HCT116 (cell line): ENCODE data around the gene RABL6.

Experiments used
- CEBPB ChIP-seq: IDR thresholded peaks from 2 replicates; pipeline ENCODE4 v1.6.1; 2012; ENCODE audit warnings: low read depth
- EZH2phosphoT487 ChIP-seq: fragments of 200-600 bp; IDR thresholded peaks from 2 replicates; pipeline ENCODE4 v1.6.1; 2018; ENCODE audit warnings: antibody characterized with exemption, borderline replicate concordance
- POLR2A ChIP-seq: IDR thresholded peaks from 2 replicates; pipeline ENCODE4 v1.7.0; 2011; ENCODE audit warnings: borderline replicate concordance; ENCODE audit not compliant: insufficient read depth, insufficient read length; ENCODE audit errors: extremely low read depth
- POLR2AphosphoS5 ChIP-seq: IDR thresholded peaks from 2 replicates; pipeline ENCODE4 v1.6.1; 2011; ENCODE audit warnings: mild to moderate bottlenecking, low read depth, low read length, moderate library complexity
- RAD21 ChIP-seq: IDR thresholded peaks from 2 replicates; pipeline ENCODE4 v1.6.1; 2012; ENCODE audit warnings: low read depth, mild to moderate bottlenecking
- SIN3A ChIP-seq: IDR thresholded peaks from 2 replicates; pipeline ENCODE4 v1.6.1; 2012; ENCODE audit warnings: low read depth
- SRF ChIP-seq: IDR thresholded peaks from 2 replicates; pipeline ENCODE4 v1.6.1; 2012; ENCODE audit warnings: low read depth
- TF ChIP-seq, protein P1 (sequence below), 3 experiments: fragments of 200-600 bp in 1 of 3; sonication (generic) in 1 of 3; IDR thresholded peaks in 2 of 3; conservative IDR thresholded peaks in 1 of 3; 2 replicates each; pipeline ENCODE4 v1.5.1; 2012 to 2017; ENCODE audit warnings: low read depth in 2 of 3, low read length in 2 of 3, antibody characterized with exemption in 1 of 3, borderline replicate concordance in 1 of 3, control low read depth in 1 of 3, mild to moderate bottlenecking in 1 of 3, mixed read lengths in 1 of 3, mixed run types in 1 of 3, moderate library complexity in 1 of 3; ENCODE audit not compliant: insufficient read depth in 1 of 3
- TF ChIP-seq, protein P2 (sequence below): IDR thresholded peaks from 2 replicates; pipeline ENCODE4 v1.6.1; 2012

- TF ChIP-seq, protein P1, sequence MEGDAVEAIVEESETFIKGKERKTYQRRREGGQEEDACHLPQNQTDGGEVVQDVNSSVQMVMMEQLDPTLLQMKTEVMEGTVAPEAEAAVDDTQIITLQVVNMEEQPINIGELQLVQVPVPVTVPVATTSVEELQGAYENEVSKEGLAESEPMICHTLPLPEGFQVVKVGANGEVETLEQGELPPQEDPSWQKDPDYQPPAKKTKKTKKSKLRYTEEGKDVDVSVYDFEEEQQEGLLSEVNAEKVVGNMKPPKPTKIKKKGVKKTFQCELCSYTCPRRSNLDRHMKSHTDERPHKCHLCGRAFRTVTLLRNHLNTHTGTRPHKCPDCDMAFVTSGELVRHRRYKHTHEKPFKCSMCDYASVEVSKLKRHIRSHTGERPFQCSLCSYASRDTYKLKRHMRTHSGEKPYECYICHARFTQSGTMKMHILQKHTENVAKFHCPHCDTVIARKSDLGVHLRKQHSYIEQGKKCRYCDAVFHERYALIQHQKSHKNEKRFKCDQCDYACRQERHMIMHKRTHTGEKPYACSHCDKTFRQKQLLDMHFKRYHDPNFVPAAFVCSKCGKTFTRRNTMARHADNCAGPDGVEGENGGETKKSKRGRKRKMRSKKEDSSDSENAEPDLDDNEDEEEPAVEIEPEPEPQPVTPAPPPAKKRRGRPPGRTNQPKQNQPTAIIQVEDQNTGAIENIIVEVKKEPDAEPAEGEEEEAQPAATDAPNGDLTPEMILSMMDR (IDR thresholded peaks at IDR 0.05 in 2 of 3, conservative IDR thresholded peaks at IDR 0.05 in 1 of 3; ENCODE audit: borderline replicate concordance in 1 of 3, insufficient read depth in 1 of 3, low read depth in 2 of 3, low read length in 2 of 3): no peak
- TF ChIP-seq, protein P2, sequence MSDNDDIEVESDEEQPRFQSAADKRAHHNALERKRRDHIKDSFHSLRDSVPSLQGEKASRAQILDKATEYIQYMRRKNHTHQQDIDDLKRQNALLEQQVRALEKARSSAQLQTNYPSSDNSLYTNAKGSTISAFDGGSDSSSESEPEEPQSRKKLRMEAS: no peak
- TF ChIP-seq CEBPB: no peak
- no peak for TF ChIP-seq RAD21
- no peak for TF ChIP-seq POLR2AphosphoS5
- no peak for TF ChIP-seq POLR2A
- TF ChIP-seq EZH2phosphoT487: no peak
- no peak for TF ChIP-seq SRF
- TF ChIP-seq SIN3A: no peak
Measured at GRCh38 chr9:136856079-136856476, 48.3 kb downstream of the RABL6 start.
